ENCODE data around the gene PTH2.

GRCh38 chr19:49414256-49414655 is 9.0 kb downstream of the PTH2 start:
- TF ChIP-seq EZH2 (IDR thresholded peaks at IDR 0.05; ENCODE audit: insufficient read depth, low read length): no peak
- TF ChIP-seq, protein P1, sequence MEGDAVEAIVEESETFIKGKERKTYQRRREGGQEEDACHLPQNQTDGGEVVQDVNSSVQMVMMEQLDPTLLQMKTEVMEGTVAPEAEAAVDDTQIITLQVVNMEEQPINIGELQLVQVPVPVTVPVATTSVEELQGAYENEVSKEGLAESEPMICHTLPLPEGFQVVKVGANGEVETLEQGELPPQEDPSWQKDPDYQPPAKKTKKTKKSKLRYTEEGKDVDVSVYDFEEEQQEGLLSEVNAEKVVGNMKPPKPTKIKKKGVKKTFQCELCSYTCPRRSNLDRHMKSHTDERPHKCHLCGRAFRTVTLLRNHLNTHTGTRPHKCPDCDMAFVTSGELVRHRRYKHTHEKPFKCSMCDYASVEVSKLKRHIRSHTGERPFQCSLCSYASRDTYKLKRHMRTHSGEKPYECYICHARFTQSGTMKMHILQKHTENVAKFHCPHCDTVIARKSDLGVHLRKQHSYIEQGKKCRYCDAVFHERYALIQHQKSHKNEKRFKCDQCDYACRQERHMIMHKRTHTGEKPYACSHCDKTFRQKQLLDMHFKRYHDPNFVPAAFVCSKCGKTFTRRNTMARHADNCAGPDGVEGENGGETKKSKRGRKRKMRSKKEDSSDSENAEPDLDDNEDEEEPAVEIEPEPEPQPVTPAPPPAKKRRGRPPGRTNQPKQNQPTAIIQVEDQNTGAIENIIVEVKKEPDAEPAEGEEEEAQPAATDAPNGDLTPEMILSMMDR (IDR thresholded peaks at IDR 0.05; ENCODE audit: insufficient read depth, low read depth, low read length): no peak
